Metanephros (tissue), 2 donors: ENCODE measurements around the gene ATL1. TPM values are rescaled to one million over a fixed set of nuclear protein-coding genes. Genes with fewer than 3 reads are reported as not detected.

Experiments
- small RNA-seq: library from RNA; depleted of rRNA; stranded (forward); fragments of <200 nt; gene quantifications from one replicate; pipeline ENCODE3, GENCODE V24; 2014; ENCODE audit warnings: low replicate concordance
- total RNA-seq: library from RNA; depleted of rRNA; stranded (reverse); fragments of >200 nt; gene quantifications from one replicate; pipeline ENCODE4 v1.2.3, GENCODE V29; 2014

ATL1 gene
- total RNA-seq = 6.8 TPM

DNA sequence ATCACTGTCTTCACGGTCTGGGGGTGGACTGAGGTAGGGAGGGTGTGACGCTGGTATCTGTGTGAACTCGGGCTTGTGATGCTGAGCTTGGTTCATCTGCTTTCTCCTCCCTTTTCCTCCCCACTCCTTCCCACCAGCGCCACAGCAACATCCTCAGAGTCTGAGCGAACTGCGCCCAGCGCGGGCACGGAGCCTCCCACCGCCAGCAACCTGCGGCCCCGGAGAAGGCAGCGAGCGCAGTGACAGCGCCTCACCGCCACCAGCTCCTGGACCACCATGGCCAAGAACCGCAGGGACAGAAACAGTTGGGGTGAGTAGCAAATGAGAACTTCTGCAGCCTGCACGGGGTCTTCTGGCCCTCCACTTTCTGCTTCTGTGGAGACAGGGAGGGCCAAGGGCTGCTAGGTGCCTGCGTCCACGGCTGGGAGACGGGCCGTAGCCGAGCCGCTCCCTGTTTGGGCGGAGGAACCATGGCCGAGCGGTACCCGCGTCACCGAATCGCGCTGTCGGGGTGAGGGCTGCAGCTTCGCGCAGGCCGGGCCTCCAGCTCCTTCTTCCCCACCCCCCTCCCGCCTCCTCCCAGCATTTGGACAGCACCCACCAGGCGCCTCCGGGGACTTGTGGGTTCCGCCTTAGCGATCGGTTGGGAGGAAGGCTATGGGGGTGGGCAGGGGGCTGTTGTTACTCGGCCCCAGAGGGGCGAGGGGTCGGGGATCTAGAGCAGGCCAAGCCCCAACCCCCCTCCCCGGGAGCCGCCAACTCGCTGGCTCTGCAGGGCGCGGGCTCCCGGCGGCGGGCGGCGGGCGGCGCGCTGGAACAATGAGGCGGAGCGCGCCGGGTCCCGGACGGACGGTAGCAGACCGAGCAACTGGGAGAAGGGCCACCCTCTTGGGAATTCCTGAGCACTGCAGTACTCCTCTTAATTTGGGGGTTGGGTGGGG is at the start of gene ATL1:
ATL1 (plus strand) TSS at position 156 of the 941 bp plus-strand sequence; CDS start at position 277, 121 bp downstream.

DNA sequence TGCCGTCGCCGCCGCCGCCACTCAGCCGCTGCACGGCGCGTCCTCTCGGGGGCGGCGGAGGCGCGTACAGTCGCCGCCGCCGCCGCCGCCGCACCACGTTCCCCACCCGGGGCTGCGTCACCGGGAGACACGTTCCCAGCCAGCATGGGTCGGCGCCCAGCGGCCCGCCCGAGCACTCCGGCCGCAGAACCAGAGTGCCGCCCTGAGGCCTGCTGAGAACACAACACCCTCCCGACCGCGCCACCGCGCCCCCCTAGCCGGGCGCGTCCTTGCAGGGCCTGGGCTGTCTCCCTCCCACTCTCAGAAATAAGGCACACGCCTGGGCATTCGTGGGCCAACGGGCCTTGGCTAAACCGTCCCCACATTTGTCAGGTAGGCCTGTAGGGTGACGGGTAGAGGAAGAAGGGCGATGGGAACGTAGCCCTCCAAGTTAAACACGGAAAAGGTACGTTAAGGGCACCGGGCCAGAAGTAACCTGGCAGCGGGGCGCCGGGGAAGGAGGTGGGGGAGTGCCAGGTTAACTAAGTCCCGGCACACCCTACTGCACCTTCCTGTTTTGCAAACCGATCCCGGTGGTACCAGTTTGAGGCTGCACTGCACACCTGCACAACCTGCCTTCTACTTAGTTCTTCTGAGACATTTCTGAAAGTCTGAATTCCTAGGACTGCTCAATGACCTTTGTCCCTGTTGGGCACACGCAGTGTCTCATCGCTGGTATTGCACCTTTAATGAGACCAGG is 27.3 kb upstream of the ATL1 start, which contains the start of gene MAP4K5:
MAP4K5 (minus strand) TSS at position 68 of the 739 bp plus-strand sequence. CDS start 520 bp downstream, outside the sequence.

DNA sequence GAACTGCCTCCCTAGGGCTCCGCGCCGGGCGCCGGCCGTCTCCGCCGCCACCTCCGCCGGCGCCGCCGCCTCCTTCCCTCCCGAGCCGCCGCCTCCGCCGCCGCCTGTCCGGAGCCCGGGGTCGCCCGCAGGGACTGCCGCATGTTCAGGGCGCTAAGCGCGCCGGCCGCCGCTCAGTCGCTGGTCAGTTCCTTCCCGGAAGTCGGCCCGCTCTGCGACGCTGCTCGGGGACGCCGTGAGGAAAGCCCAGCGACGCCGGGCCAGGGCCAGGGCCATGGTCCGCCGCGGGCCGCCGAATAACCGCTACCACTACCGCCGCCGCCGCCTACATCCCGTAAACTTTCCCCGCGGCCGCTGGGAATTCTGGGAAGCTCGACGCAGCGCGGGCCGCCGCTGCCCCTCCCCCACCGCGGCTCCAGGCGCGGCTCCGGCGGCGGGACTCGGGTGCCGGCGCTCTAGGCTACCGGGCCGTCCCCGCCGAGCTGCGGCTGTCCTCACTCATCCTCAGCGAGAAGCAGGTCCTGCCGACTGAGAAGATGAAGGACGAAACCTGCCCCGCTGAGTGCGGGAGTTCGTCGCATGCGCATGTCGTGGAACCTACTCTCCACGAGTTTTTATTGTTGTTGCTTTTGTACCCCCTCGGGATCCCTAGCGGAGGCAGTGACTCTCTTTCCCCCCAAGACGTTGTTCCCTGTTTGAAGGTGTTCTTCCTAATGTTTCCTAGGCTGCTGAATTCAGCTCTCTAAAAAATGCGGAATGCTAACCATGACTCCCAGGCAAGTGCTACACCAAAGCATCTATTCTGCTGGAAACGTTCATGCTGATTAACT is 108.3 kb downstream of the ATL1 start, which contains the start of gene SAV1:
SAV1 (minus strand) TSS at position 311 of the 830 bp plus-strand sequence. CDS start 339 bp downstream, outside the sequence.

Small RNAs within 50 kb of the gene (small RNA-seq; reads per million reads assigned to genes)
- gene RN7SL452P (not detected), gene SNRPGP1 (not detected)

Other genes starting within 250 kb of the ATL1 start
- 17.4 TPM for gene L2HGDH, start 247.9 kb upstream of the ATL1 start, total RNA-seq
- 13.9 TPM for gene DMAC2L, start 247.8 kb upstream of the ATL1 start, total RNA-seq
- gene CDKL1, start 163.3 kb upstream of the ATL1 start, total RNA-seq = 21.8 TPM
- gene MAP4K5, start 27.6 kb upstream of the ATL1 start, total RNA-seq = 110 TPM
- 30.8 TPM for gene SAV1, start 108.2 kb downstream of the ATL1 start, total RNA-seq